Naive thymus-derived CD8-positive, alpha-beta T cell (primary cell): ENCODE data around the gene WNK2. TPM values are rescaled to one million over a fixed set of nuclear protein-coding genes. Genes with fewer than 3 reads are reported as not detected.

Experiments used
- ATAC-seq, 2 donors: fragments of 150-1000 bp; cut with Tn5 transposase in 1 of 2; sonication (Bioruptor Pico), chemical (Tn5 transposase) in 1 of 2; 1 replicate in 1 of 2; 2 replicates in 1 of 2; pipeline ENCODE4 v1.10.0; 2021; ENCODE audit warnings: mild to moderate bottlenecking in 2 of 2, moderate library complexity in 2 of 2
- POLR2A ChIA-PET: fragments of 350-600 bp; sonication (Branson Sonifier 250); formaldehyde crosslinking; loops from one replicate; lab custom pipeline; 2021; ENCODE audit warnings: antibody characterized with exemption; lab: Charles Lee
- DNase-seq, 10 donors: peaks; one replicate each; pipeline versions ENCODE4 v3.0.0 to v3.0.0-alpha.2; 2020 to 2022
- H3K27ac Mint-ChIP-seq, 10 donors: one replicate each; pipeline ENCODE4 v1.8.0; 2020 to 2022; ENCODE audit warnings: mild to moderate bottlenecking in 10 of 10, mixed read lengths in 10 of 10, moderate library complexity in 4 of 10, inconsistent platforms in 1 of 10
- H3K27me3 Mint-ChIP-seq, 5 donors: one replicate each; pipeline ENCODE4 v1.8.0; 2021 to 2022; ENCODE audit warnings: mixed read lengths in 5 of 5
- H3K36me3 Mint-ChIP-seq, 3 donors: one replicate each; pipeline ENCODE4 v1.8.0; 2020 to 2022; ENCODE audit warnings: mixed read lengths in 3 of 3, mild to moderate bottlenecking in 2 of 3, inconsistent platforms in 1 of 3
- H3K4me1 Mint-ChIP-seq, 4 donors: one replicate each; pipeline ENCODE4 v1.8.0; 2021 to 2022; ENCODE audit warnings: mixed read lengths in 4 of 4
- H3K4me3 Mint-ChIP-seq, 10 donors: one replicate each; pipeline ENCODE4 v1.8.0; 2020 to 2022; ENCODE audit warnings: mild to moderate bottlenecking in 10 of 10, mixed read lengths in 10 of 10, moderate library complexity in 6 of 10, inconsistent platforms in 1 of 10
- H3K9me3 Mint-ChIP-seq, 9 donors: one replicate each; pipeline ENCODE4 v1.8.0; 2020 to 2022; ENCODE audit warnings: mixed read lengths in 9 of 9, mild to moderate bottlenecking in 3 of 9, inconsistent platforms in 1 of 9, moderate library complexity in 1 of 9
- polyA plus RNA-seq, 3 donors: library from polyadenylated mRNA; unstranded; fragments of 300-500 nt; fragmentation: Illumina TruSeq; gene quantifications; one replicate each; pipeline ENCODE4 v1.2.3, GENCODE V29; 2021
- total RNA-seq, 8 experiments: library from RNA in 2 of 8; stranded (reverse) in 2 of 8; gene quantifications; one replicate each; pipeline ENCODE4 v1.2.3 and lab custom pipeline; 2021 to 2026

WNK2 gene
- total and polyA plus RNA-seq, 5 experiments from 2014 or later, result 0.27 TPM; not detected in 4

- Mint-ChIP-seq H3K36me3 (no peaks in the 10 kb centered on the region), H3K9me3 (no peaks in the 10 kb centered on the region), H3K27ac (no peak overlapping the region), H3K27me3 (peaks cover 0 to 3% (median 0%) of the 10 kb centered on the region in 5 donors), H3K4me3 (no peak overlapping the region), H3K4me1 (peaks cover 0 to 3% (median 0%) of the 10 kb centered on the region in 4 donors)
- DNase-seq (no peak), ATAC-seq (no peak)
- POLR2A ChIA-PET, result no interaction called here
Measured at GRCh38 chr9:93167838-93168237, 16.1 kb upstream of the WNK2 start.

- POLR2A ChIA-PET, result no interaction called here
- ATAC-seq, result no peak
- peak overlapping the region in 1 of 10 donors; percentile 15 for H3K27ac Mint-ChIP-seq
Measured at GRCh38 chr9:93168581-93168980, 15.4 kb upstream of the WNK2 start.

DNA sequence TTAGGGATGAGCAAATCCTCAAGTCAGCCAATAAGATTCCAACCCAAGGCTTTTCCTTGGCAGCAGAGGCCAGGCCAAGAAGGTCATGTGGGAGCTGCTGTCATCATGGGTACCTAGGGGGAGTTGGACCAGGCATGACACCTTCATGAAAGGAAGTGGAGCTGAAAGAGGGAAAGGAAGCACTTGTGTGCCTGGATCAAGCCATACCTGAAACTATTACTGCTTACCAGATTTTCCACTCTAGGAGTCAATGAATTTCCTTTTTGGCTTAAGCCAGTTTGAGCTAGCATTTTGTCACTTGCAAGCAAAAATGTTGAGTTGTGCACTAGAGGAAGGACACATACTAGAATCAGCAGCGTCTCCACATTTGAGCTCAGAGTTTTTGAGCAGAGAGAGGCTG, 14.5 kb upstream of the WNK2 start:
- DNase-seq (no peak), ATAC-seq (no peak)
- H3K36me3 Mint-ChIP-seq, result no peaks in the 10 kb centered on the region
- H3K9me3 Mint-ChIP-seq, result no peaks in the 10 kb centered on the region
- POLR2A ChIA-PET, result no interaction called here
- H3K27me3 Mint-ChIP-seq, result peaks cover 0 to 3% (median 0%) of the 10 kb centered on the region in 5 donors
- H3K4me1 Mint-ChIP-seq, result peaks cover 0 to 7% (median 3%) of the 10 kb centered on the region in 4 donors
- H3K27ac Mint-ChIP-seq, result peak overlapping the region in 1 of 10 donors; percentile 64
- no peak overlapping the region for H3K4me3 Mint-ChIP-seq

More at GRCh38 chr9:93168581-93168980, 15.4 kb upstream of the WNK2 start:
- peaks cover 0 to 3% (median 1%) of the 10 kb centered on the region in 4 donors for H3K4me1 Mint-ChIP-seq
- no peaks in the 10 kb centered on the region for H3K9me3 Mint-ChIP-seq
- H3K4me3 Mint-ChIP-seq, result no peak overlapping the region
- no peak for DNase-seq
- H3K36me3 Mint-ChIP-seq, result no peaks in the 10 kb centered on the region
- peaks cover 0 to 3% (median 0%) of the 10 kb centered on the region in 5 donors for H3K27me3 Mint-ChIP-seq

DNA sequence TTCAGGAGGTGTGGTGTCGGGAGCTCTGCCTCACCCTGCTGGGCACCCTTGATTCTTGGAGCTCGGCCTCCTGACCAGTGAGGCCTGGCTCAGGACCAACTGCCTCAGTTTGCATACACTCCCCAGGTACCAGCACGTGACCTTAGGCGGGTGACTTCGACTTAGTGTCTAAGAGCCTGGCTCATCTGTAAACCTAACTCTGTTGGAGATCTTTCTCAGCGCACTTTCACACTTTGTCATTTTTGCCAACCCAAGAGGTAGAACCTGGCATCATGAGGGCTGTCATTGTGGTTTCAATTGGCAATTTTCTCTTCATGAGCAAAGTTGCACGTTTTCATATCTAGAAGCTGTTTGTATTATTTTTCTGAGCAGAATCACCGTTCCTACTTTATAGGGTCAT, 13.4 kb upstream of the WNK2 start:
- DNase-seq (no peak), ATAC-seq (no peak)
- H3K4me3 Mint-ChIP-seq, result no peak overlapping the region
- peaks cover 0 to 7% (median 4%) of the 10 kb centered on the region in 4 donors for H3K4me1 Mint-ChIP-seq
- H3K27ac Mint-ChIP-seq, result no peak overlapping the region
- POLR2A ChIA-PET, result no interaction called here
- no peaks in the 10 kb centered on the region for H3K9me3 Mint-ChIP-seq
- H3K36me3 Mint-ChIP-seq, result no peaks in the 10 kb centered on the region
- peaks cover 0 to 3% (median 0%) of the 10 kb centered on the region in 5 donors for H3K27me3 Mint-ChIP-seq

DNA sequence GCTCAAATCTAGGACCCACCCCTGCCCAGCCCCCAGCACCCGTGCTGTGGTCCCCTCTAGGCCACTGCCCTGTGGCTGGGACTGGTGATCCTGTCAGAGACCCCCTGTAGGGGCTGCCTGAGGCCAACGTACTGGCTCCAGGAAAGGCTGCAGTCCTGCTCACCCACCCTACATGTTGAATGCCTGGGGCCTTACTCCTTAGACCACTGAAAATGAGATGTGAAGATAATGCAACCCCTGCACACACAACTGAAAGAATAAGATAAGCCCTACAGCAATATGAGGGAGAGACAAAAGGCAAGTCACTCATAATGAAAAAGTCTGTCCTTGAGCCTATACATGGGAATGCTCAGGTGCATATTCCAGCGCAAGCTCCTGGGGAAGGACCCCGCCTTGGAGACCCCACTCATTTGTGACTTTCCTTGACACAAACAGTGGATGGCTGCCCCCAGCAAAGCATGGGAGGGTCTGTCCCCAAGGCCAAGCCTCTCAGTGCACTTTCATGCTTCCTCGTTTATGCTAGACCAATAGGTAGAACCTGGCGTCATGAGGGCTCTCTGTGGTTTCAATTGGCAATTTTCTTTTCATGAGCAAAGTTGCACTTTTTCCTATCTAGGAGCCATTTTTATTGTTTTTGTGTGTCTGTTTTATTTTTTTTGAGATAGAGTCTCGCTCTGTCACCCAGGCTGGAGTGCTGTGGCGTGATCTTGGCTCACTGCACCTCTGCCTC, 12.5 kb upstream of the WNK2 start:
- H3K4me1 Mint-ChIP-seq, result peaks cover 0 to 7% (median 4%) of the 10 kb centered on the region in 4 donors
- POLR2A ChIA-PET, result no interaction called here
- H3K4me3 Mint-ChIP-seq, result no peak overlapping the region
- H3K27me3 Mint-ChIP-seq, result peaks cover 0 to 3% (median 0%) of the 10 kb centered on the region in 5 donors
- H3K36me3 Mint-ChIP-seq, result no peaks in the 10 kb centered on the region
- no peaks in the 10 kb centered on the region for H3K9me3 Mint-ChIP-seq
- ATAC-seq, result no peak
- no peak overlapping the region for H3K27ac Mint-ChIP-seq
- DNase-seq, result no peak

- POLR2A ChIA-PET, result no interaction called here
- Mint-ChIP-seq H3K4me3 (no peak overlapping the region), H3K27me3 (peaks cover 0 to 3% (median 0%) of the 10 kb centered on the region in 5 donors), H3K27ac (peak overlapping the region in 1 of 10 donors; percentile 87), H3K9me3 (no peaks in the 10 kb centered on the region), H3K36me3 (no peaks in the 10 kb centered on the region), H3K4me1 (peaks cover 0 to 7% (median 4%) of the 10 kb centered on the region in 4 donors)
- no peak for ATAC-seq
- peak in 1 of 10 donors; percentile 38 for DNase-seq
Measured at GRCh38 chr9:93172666-93173364, 11.1 kb upstream of the WNK2 start.

DNA sequence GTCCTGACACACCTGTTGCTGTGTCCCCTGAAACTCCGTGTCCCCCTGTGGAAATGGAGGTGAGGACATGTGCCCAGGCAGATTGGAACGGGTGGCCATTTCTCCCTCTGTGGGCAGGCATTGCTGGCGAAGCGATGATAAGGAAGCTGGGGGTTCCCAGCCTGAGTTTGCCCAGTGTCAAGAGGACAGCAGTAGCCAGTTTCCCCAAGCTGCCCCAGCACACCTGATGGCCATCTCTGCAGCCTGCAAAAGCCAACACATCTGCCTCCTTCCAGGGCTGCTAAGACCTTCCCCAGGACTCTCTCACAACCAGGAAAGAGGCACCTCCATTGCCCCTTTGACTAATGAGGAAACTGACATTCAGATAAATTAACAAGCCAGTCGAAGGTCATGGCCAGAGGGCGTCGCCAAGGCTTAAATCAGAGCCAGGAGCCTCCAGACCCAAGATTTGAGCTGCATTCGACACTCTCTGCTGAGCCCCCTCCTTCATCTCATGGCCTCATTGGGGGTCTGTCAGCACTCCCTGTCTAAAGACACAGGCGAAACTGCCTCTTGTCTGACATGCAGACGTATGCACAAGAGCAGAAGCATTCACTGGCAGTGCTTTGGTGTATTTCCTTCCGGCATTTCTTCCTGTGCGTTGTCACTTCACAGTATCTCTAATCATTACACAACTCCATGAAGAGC, 10.4 kb upstream of the WNK2 start:
- peak overlapping the region in 6 of 10 donors; percentile 12 to 67 (median 38) for H3K27ac Mint-ChIP-seq
- H3K4me1 Mint-ChIP-seq, result peaks cover 0 to 7% (median 4%) of the 10 kb centered on the region in 4 donors
- H3K36me3 Mint-ChIP-seq, result no peaks in the 10 kb centered on the region
- DNase-seq (no peak), ATAC-seq (no peak)
- POLR2A ChIA-PET, result no interaction called here
- H3K4me3 Mint-ChIP-seq, result peak overlapping the region in 3 of 10 donors; percentile 8 to 54 (median 14)
- H3K27me3 Mint-ChIP-seq, result peaks cover 0 to 3% (median 2%) of the 10 kb centered on the region in 5 donors
- H3K9me3 Mint-ChIP-seq, result no peaks in the 10 kb centered on the region

GRCh38 chr9:93174976-93175375, 9.0 kb upstream of the WNK2 start:
- H3K27me3 Mint-ChIP-seq, result peaks cover 0 to 9% (median 5%) of the 10 kb centered on the region in 5 donors
- no peak overlapping the region for H3K27ac Mint-ChIP-seq
- ATAC-seq (no peak), DNase-seq (no peak)
- peaks cover 0 to 7% (median 4%) of the 10 kb centered on the region in 4 donors for H3K4me1 Mint-ChIP-seq
- H3K9me3 Mint-ChIP-seq, result no peaks in the 10 kb centered on the region
- no peaks in the 10 kb centered on the region for H3K36me3 Mint-ChIP-seq
- no peak overlapping the region for H3K4me3 Mint-ChIP-seq
- POLR2A ChIA-PET, result interaction anchor here (0.8 kb wide), 1 partner anchor 16 kb away, joined by 3 read pairs; no protein-coding TSS in a partner anchor

DNA sequence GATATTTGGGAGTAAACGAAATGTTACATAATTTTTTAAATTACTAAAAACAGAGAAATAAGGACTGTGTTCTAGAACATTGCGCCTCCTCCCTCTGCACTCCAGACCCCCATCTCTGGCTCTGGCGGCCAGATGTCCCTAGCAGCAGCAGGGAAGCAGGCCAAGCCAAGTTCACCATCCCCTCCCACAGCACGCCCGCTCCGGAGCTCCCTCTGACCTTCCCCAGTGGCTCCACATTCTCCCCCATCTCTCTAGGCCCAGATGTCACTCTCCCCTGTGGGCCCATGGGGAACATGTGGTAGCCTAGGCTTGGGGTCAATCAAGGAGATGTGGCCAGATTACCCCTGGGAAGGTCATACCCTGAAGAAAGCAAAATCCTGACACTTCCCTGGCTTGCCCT, 6.3 kb upstream of the WNK2 start:
- no peaks in the 10 kb centered on the region for H3K36me3 Mint-ChIP-seq
- peaks cover 4 to 33% (median 20%) of the 10 kb centered on the region in 5 donors for H3K27me3 Mint-ChIP-seq
- no peaks in the 10 kb centered on the region for H3K9me3 Mint-ChIP-seq
- peaks cover 1 to 7% (median 4%) of the 10 kb centered on the region in 4 donors for H3K4me1 Mint-ChIP-seq
- H3K4me3 Mint-ChIP-seq, result no peak overlapping the region
- no peak for DNase-seq
- ATAC-seq, result no peak
- no peak overlapping the region for H3K27ac Mint-ChIP-seq
- POLR2A ChIA-PET, result no interaction called here

DNA sequence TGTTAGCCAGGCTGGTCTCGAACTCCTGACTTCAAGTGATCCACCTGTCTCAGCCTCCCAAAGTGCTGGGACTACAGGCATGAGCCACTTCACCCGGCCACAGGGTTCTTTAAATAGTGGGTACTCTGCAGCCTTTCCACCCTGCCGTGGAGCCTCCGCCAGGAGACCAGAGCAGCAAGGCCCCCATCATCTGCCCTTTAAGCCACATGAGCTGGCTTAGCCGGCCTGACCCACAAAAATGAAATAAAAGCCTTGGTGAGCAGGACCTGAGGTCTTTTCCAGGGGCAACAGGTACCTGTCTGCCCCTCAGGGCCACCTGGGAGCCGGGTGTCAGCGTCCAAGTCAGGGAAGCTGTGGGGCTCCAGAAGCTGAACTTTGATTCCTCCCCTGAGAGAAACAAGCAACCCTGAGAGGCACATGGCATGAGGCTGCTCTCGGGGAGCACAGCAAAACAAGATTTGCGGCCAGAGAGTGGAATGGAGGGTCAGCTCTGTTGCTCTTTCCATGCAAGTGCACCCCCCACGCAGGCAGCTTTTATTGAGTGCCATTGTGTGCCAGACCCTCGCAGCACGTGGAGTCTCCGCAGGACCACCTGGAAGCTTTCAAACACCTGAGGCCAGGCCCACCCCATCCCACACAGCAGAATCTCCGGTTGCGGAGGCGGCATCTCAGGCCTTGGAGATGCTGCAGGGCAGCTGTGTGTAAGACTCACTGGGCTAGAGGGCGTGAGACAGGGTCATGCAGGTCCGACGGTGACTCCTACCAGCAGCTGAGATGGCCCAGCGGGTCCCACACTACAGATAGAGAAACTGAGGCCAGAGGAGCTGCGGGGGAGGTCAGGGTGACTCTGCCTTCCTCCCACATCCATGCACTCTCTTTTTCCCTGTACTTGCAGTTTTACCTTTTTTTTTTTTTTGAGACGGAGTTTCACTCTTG, 4.8 kb upstream of the WNK2 start:
- no peak for ATAC-seq
- no peak for DNase-seq
- POLR2A ChIA-PET, result interaction anchor here (0.7 kb wide), 2 partner anchors 25 to 40 kb away, joined by 4 to 7 read pairs; no protein-coding TSS in a partner anchor

DNA sequence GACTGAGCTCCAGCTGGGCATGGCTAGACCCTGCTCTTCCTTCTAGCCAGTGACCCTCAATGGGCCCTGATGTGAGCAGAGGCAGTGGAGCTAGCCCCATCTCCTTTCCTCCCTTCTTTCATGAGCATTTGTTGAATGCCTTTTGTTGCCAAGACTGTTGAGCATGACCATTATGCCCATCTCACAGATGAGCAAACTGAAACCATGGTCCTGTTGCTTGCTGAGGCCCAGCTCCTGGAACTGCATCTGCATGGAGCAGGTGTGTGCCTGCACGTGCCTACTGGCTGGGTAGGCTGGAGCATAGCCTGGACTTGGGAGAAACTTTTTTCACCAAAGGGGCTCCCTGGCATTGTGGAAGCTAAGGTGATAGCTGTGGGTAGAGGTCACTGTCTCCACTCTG, 3.0 kb upstream of the WNK2 start:
- DNase-seq (no peak), ATAC-seq (no peak)
- Mint-ChIP-seq H3K36me3 (no peaks in the 10 kb centered on the region), H3K4me1 (peaks cover 2 to 12% (median 9%) of the 10 kb centered on the region in 4 donors), H3K9me3 (no peaks in the 10 kb centered on the region), H3K27ac (no peak overlapping the region), H3K4me3 (no peak overlapping the region), H3K27me3 (peaks cover 8 to 53% (median 28%) of the 10 kb centered on the region in 5 donors)
- POLR2A ChIA-PET, result interaction anchor here (1.3 kb wide), 1 partner anchor 47 kb away, joined by 3 read pairs; the partner anchor contains the start of gene NINJ1

More for the DNA sequence above, 4.8 kb upstream of the WNK2 start:
- Mint-ChIP-seq H3K4me1 (peaks cover 2 to 12% (median 10%) of the 10 kb centered on the region in 4 donors), H3K9me3 (no peaks in the 10 kb centered on the region), H3K27ac (no peak overlapping the region), H3K36me3 (no peaks in the 10 kb centered on the region), H3K27me3 (peaks cover 8 to 44% (median 28%) of the 10 kb centered on the region in 5 donors), H3K4me3 (no peak overlapping the region)
